Nucleus accumbens (tissue), 56 donors: ENCODE data around the gene TBCE.
"Not testable (repeated sequence)": the region's sequence is repeated elsewhere in the genome, so short reads cannot be mapped to it uniquely, and the experiment has no call there.

Experiments used
- DNase-seq, 56 donors: peaks; one replicate each; lab custom pipeline; 2025; lab: John Stamatoyannopoulos, UW

The TBCE gene

DNA sequence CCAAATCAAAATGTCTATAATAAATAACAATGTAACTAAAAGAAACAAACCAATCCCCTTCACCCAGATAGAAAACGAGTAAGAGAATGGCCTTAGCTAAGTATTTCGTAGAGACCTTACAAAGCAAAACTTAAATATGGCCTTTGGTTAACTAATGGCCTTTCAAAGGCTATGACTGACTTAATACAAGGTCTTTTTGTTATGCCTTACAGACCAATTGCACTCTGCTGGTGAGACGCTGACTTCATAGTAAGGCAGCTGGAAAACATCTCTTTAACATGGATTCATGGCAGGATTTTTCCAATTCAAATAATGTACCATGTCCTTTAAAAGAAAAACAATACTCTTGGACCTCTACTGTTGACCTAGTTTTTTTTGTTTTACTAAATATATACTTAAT lies 15.8 kb upstream of the TBCE start:
- no peak for DNase-seq

DNA sequence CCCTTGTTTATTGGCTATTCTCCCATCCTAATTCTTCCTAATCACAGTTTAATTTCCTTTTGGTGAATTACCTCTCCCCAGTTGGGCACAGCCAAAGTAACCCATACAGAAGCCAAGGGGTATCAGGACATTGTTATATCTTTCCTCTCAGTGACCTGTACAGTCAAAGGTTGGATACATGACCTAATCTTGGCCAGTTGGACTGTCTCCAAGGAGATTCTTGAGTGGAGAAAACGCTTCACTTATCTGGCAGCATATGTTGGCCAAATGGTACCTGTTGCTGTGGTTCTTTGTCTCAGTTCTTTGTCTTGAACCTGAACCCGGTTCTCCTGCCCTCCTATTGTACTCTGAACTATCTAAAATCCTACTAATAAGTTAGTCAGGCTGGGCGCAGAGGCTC lies 15.3 kb upstream of the TBCE start:
- DNase-seq: no peak

- DNase-seq: no peak
Measured at GRCh38 chr1:235357485-235358373, 9.5 kb upstream of the TBCE start.

- no peak for DNase-seq
Measured at GRCh38 chr1:235358899-235359298, 8.3 kb upstream of the TBCE start.

DNA sequence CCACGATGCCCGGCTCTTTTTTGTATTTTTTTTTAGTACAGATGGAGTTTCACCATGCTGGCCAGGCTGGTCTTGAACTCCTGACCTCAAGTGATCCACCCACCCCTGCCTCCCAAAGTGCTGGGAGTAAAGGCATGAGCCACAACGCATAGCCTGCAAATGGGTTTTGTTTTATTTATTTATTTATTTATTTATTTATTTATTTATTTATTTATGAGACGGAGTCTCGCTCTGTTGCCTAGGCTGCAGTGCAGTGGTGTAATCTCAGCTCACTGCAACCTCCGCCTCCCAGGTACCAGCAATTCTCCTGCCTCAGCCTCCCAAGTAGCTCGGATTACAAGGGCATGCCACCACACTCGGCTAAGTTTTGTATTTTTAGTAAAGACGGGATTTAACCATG lies 3.0 kb upstream of the TBCE start:
- DNase-seq: not testable (repeated sequence)

DNA sequence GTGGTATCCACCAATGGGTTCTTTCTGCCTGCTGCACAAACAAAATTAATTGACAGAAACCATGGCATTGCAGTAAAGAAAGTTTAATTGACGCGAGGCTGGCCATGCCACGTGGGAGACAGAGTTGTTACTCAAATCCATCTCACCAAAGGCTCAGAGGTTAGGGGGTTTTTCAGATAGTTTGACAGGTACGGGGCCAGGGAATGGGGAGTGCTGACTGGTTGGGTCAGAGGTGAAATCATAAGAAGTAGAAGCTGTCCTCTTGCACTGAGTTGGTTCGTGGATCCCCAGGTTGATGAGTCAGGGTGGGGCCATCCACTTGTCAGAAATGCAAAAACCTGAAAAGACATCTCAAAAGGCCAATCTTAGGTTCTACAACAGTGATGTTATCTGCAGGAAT lies 941 bp upstream of the TBCE start:
- no peak for DNase-seq

DNA sequence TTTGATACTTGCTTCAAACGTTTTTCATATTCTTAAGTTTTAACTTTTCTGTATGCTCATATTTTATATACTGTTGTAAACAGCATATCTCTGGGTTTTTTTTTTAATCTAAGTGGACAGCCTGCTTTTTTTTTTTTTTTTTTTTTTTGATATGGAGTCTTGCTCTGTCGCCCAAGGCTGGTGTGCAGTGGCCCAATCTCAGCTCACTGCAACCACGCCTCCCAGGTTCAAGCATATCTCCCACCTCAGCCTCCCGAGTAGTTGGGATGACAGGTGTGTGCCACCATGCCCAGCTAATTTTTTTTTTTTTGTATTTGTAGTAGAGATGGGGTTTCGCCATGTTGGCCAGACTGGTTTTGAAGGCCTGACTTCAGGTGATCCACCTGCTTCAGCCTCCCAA lies 1.2 kb downstream of the TBCE start:
- DNase-seq: no peak

- no peak for DNase-seq
Measured at GRCh38 chr1:235369802-235370201, 2.6 kb downstream of the TBCE start.

DNA sequence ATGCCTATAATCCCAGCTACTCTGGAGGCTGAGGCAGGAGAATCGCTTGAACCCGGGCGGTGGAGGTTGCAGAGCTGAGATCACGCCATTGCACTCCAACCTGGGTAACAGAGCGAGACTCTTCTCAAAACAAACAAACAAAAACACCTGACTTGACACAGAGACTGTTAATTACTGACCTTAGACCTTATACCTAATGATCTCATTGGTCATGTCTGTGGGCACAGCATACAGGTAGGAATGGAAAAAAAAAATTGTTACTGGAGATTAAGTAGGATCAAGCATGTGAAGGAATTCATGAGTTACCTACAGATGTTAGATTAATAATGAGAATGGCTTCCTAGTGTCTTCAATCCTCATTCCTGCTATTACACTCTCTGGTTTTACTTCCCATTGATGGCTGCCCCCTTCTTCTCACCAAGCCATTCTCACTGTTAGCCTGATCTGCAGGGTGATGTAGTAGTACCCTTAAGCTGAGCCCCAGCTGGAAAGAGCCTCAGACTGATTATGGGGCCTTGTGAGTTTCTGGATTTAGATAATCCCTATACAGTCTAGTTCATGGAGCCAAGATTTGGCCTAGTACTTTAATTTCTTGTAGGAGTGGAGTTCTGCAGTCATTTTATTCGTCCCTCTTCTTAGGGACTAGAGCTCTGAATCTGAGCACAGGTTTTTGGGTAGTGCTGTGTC lies 8.8 kb downstream of the TBCE start:
- DNase-seq: no peak

- DNase-seq: not testable (repeated sequence)
Measured at GRCh38 chr1:235378134-235378735, 11.0 kb downstream of the TBCE start.

DNA sequence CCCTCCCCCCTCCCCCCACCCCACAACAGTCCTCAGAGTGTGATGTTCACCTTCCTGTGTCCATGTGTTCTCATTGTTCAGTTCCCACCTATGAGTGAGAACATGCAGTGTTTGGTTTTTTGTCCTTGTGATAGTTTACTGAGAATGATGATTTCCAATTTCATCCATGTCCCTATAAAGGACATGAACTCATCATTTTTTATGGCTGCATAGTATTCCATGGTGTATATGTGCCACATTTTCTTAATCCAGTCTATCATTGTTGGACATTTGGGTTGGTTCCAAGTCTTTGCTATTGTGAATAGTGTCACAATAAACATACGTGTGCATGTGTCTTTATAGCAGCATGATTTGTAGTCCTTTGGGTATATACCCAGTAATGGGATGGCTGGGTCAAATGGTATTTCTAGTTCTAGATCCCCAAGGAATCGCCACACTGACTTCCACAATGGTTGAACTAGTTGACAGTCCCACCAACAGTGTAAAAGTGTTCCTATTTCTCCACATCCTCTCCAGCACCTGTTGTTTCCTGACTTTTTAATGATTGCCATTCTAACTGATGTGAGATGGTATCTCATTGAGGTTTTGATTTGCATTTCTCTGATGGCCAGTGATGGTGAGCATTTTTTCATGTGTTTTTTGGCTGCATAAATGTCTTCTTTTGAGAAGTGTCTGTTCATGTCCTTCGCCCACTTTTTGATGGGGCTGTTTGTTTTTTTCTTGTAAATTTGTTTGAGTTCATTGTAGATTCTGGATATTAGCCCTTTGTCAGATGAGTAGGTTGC lies 14.9 kb downstream of the TBCE start:
- not testable (repeated sequence) for DNase-seq

DNA sequence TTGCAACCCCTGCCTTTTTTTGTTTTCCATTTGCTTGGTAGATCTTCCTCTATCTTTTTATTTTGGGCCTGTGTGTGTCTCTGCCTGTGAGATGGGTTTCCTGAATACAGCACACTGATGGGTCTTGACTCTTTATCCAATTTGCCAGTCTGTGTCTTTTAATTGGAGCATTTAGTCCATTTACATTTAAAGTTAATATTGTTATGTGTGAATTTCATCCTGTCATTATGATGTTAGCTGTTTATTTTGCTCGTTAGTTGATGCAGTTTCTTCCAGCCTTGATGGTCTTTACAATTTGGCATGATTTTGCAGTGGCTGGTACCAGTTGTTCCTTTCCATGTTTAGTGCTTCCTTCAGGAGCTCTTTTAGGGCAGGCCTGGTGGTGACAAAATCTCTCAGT lies 18.4 kb downstream of the TBCE start:
- not testable (repeated sequence) for DNase-seq

- DNase-seq: no peak
Measured at GRCh38 chr1:235391874-235392273, 24.6 kb downstream of the TBCE start.

DNA sequence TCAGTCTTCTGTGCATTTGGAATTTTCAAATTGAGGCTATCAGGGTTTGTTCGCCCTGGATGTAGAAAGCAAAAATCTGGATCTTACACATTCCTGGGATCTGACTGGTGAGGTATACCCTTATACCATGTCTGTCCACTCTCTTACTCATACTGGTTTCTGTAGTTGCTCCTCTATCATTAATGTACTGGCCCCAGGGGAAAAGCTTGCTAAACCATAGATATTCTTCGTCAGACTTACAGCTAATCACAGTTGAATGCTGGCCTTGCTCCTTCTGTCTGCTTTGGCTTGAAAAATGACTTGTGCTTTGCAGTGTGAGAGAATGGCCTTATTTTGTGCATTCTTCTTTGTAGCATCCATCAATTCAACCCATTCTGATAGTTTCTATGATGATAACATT lies 30.5 kb downstream of the TBCE start:
- DNase-seq: no peak

DNA sequence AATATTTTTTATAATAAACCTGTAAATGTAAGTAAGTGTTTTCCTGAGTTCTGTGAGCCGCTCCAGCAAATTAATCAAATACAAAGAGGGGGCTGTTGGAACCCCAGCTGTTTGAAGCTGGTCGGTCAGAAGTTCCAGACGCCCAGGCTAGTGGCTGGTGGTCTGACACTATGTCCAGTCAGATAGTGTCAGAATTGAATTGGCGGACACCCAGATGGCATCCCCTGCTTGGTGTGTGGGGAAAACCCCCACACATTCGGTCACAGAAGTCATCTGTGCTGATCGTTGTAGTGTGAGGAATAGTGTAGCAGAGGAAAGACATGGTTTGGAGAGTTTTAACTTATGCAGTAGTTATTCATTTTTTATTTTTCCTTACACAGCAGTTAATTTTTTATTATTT lies 32.4 kb downstream of the TBCE start:
- no peak for DNase-seq

- DNase-seq: no peak
Measured at GRCh38 chr1:235401251-235401650, 34.0 kb downstream of the TBCE start.

GRCh38 chr1:235402457-235403200 lies 35.4 kb downstream of the TBCE start:
- no peak for DNase-seq

- DNase-seq: no peak
Measured at GRCh38 chr1:235403593-235403992, 36.4 kb downstream of the TBCE start.

GRCh38 chr1:235404190-235404589 lies 37.0 kb downstream of the TBCE start:
- DNase-seq: no peak

DNA sequence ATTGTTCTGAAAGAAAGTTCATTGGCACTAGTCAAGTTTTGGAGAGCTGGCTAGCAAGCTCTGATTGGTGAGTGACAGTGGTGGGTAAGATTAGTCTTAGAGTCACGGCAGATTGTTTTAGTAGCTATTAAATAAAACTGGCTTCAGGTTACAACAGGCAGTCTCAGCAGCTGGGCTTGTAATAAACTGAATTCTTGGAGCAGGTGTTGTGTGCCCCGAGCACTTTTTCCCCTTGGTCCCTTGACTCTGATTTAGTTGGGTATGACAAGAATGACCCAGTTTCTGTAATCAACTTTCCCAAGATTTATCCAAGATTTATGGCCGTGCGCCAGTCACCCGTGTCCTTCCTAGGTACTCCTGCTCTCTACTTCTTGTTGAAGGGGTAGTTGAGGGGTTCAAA lies 40.2 kb downstream of the TBCE start:
- no peak for DNase-seq
